Gastroesophageal sphincter (tissue), 3 donors: ENCODE results near the gene HLA-DRA.
"Not testable (repeated sequence)": the region's sequence is repeated elsewhere in the genome, so short reads cannot be mapped to it uniquely, and the experiment has no call there.

Experiments used
- CTCF ChIP-seq, 4 experiments: fragments of 200-600 bp in 2 of 4; fragments of 450-650 bp in 2 of 4; sonication (generic) in 1 of 4; IDR thresholded peaks; one replicate each; pipeline ENCODE4 v1.5.1; 2017 to 2019; ENCODE audit warnings: antibody characterized with exemption in 4 of 4, mild to moderate bottlenecking in 2 of 4, moderate library complexity in 2 of 4
- EP300 ChIP-seq: sonication (generic); formaldehyde crosslinking; IDR thresholded peaks from one replicate; pipeline ENCODE4 v1.6.1; 2017; ENCODE audit warnings: antibody characterized with exemption, mild to moderate bottlenecking
- POLR2A ChIP-seq, 2 donors: fragments of 450-650 bp; IDR thresholded peaks; one replicate each; pipeline ENCODE4 v1.6.1; 2017; ENCODE audit warnings: antibody characterized with exemption in 2 of 2, mild to moderate bottlenecking in 2 of 2, moderate library complexity in 1 of 2

- TF ChIP-seq CTCF (IDR thresholded peaks at IDR 0.05); POLR2A (IDR thresholded peaks at IDR 0.05); EP300: not testable (repeated sequence)
Observed at GRCh38 chr6:32433950-32434349, 5.7 kb upstream of the HLA-DRA start.
